Head of caudate nucleus (tissue), 42 donors: ENCODE measurements around the gene KASH5.
"Not testable (repeated sequence)": the region's sequence is repeated elsewhere in the genome, so short reads cannot be mapped to it uniquely, and the experiment has no call there.

ENCODE experiments used
- DNase-seq, 42 donors: peaks; one replicate each; pipeline versions ENCODE4 v3.0.0 to v3.0.0-alpha.2; 2020 to 2021; ENCODE audit warnings: mixed read lengths in 7 of 42
- intact Hi-C: fragments of 100-400 bp; cut with DNase I; formaldehyde crosslinking; loops from one replicate; pipeline ENCODE4 v1.15.0; 2022

KASH5 gene

DNA sequence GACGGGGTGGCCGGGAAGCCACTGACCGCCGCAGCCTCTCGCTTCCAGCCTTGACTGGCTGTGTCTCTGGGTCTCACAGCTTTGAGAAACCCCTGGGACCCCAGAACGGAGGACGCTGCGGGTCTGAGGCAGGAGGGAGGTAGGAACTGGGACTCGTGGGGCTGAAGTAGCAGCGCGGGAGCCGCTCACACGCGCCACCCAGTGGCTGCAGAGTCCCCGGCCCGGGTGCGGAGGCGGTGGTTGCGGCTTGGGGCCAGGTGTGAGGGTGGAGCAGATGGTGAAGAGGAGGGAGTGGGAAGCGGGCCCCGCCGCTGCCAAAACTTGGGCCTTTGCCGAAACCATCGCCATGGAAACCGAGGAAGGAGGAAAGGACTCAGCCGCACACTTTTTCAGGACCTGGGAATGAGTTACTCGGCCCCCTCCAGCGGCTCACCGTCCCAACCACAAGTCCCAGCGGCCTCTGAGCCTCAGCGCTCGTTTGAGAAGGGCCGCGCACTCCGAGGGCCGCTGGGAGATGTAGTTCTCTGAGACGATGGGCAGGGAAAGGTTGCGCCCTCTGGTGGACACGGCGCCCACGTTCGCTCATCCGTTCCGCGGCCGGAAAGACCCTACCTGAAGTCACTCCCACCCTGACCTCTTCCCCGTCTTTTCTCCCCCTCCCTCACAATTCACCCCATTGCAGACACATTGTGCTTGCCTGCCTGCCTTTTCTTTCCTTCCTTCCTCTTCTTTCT lies 55.5 kb downstream of the KASH5 start:
- intact Hi-C loops = loop anchor here (5.0 to 10.0 kb wide), 2 partner anchors 51 to 219 kb away; no protein-coding TSS in a partner anchor
- peak; percentile 90 to 98 (median 95) for DNase-seq

- intact Hi-C loops = loop anchor here (5.0 to 10.0 kb wide), 2 partner anchors 52 to 219 kb away; no protein-coding TSS in a partner anchor
Measured at GRCh38 chr19:49444100-49444700, 56.2 kb downstream of the KASH5 start.

DNA sequence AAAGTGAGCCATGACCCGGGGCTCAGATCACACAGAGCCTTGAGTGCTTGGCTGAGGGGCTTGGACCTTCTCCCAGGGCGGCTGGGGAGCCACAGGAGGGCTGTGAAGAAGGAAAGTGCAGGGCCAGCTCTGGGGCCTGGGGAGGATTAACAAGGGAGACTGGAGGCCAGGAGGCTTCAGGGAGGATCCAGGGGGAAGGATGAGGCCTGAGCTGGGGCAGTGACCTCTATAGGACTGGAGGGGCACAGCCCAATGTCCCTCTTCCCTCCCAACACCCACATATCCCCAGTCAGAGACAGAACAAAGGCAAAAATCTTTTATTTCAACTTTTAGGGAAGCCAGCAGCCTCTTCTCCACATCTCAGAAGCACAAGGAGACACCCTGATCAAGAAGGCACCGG lies 57.9 kb downstream of the KASH5 start:
- intact Hi-C loops = loop anchor here (10.0 kb wide), 1 partner anchor 221 kb away; no protein-coding TSS in a partner anchor
- DNase-seq = no peak

More at GRCh38 chr19:49444100-49444700, 56.2 kb downstream of the KASH5 start:
- DNase-seq = not testable (repeated sequence)

- intact Hi-C loops = loop anchor here (10.0 kb wide), 1 partner anchor 223 kb away; no protein-coding TSS in a partner anchor
Measured at GRCh38 chr19:49447485-49448431, 59.7 kb downstream of the KASH5 start.

DNA sequence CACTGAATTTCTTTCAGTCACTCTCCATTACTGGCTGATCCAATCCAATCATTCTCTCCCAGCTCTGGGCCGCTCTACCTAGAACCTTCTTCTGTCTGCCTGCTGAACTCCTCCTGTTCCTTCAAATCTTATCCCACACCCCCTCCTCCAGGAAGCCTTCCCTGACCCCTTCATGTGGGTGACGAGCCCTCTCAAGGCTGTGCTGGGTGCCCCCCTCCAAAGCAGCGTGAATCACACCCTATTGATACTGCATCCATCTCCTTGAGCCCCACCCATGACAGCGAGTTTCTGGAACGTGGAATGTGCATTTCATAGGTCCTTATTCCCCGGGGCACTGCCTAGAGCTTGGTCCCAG lies 60.4 kb downstream of the KASH5 start:
- no peak for DNase-seq
- intact Hi-C loops = loop anchor here (10.0 kb wide), 1 partner anchor 224 kb away; no protein-coding TSS in a partner anchor

More at GRCh38 chr19:49447485-49448431, 59.7 kb downstream of the KASH5 start:
- DNase-seq = peak in 1 of 42 donors; percentile 9

- DNase-seq = no peak
- intact Hi-C loops = no loop called here
Measured at GRCh38 chr19:49450405-49450804, 62.4 kb downstream of the KASH5 start.

GRCh38 chr19:49451430-49452181 lies 63.6 kb downstream of the KASH5 start, which contains the start of gene PIH1D1:
Gene PIH1D1, minus strand, starts transcription at chr19:49451814. Its CDS starts 240 bp downstream, at chr19:49451574.
- intact Hi-C loops = no loop called here
- peak; percentile 86 to 99 (median 97) for DNase-seq

- DNase-seq = peak; percentile 98 to 100 (median 99)
- intact Hi-C loops = no loop called here
Measured at GRCh38 chr19:49453013-49453756, 65.1 kb downstream of the KASH5 start, which contains the start of gene ALDH16A1. Gene ALDH16A1, plus strand, starts transcription at chr19:49453225. Its CDS starts 107 bp downstream, at chr19:49453332.

- DNase-seq = no peak
- intact Hi-C loops = no loop called here
Measured at GRCh38 chr19:49453757-49454240, 65.8 kb downstream of the KASH5 start.

DNA sequence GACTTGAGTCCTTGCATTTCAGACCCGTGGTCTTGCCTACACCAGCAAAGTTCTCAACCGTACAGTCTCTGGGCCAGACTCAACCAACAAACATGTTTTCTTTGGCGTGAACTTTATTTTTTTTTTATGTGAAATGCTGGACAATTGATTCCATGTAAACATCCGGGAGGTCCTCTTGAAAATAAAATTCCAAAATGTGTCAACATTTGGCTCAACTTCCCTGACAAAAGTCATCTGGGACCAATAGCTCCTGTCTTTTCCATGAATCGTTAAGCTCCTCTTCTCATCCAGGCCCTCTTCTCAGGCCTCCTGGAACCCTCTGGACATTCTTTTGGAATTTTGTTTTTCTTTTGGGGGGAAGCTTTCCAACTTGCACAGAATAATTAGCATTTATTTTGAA lies 67.7 kb downstream of the KASH5 start:
- DNase-seq = no peak
- intact Hi-C loops = no loop called here

- intact Hi-C loops = no loop called here
- no peak for DNase-seq
Measured at GRCh38 chr19:49456326-49456725, 68.3 kb downstream of the KASH5 start.

- intact Hi-C loops = no loop called here
- DNase-seq = no peak
Measured at GRCh38 chr19:49458567-49458903, 70.5 kb downstream of the KASH5 start.

DNA sequence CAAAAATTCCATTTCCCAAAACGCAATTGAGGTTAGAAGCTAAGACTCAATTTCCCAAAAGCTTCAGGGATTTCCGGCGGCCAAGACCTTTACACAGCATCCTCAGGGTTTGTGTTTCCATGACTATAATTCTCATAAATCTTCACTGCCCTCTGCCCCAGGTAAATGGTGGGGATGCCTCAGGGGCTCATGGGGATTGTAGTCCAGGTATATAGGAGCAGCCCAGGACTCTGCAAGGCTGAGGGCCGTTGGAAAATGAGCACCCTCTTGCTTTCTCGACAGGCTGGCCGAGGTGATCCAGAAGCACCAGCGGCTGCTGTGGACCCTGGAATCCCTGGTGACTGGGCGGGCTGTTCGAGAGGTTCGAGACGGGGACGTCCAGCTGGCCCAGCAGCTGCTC lies 71.3 kb downstream of the KASH5 start:
- DNase-seq = no peak
- intact Hi-C loops = no loop called here

DNA sequence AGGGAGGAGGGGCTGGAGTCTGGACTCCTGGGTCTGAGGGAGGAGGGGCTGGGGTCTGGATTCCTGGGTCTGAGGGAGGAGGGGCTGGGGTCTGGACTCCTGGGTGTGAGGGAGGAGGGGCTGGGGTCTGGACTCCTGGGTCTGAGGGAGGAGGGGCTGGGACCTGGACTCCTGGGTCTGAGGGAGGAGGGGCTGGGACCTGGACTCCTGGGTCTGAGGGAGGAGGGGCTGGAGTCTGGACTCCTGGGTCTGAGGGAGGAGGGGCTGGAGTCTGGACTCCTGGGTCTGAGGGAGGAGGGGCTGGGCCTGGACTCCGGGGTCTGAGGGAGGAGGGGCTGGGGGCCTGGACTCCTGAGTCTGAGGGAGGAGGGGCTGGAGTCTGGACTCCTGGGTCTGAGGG lies 73.1 kb downstream of the KASH5 start:
- DNase-seq, intact Hi-C loops: not testable (repeated sequence)

DNA sequence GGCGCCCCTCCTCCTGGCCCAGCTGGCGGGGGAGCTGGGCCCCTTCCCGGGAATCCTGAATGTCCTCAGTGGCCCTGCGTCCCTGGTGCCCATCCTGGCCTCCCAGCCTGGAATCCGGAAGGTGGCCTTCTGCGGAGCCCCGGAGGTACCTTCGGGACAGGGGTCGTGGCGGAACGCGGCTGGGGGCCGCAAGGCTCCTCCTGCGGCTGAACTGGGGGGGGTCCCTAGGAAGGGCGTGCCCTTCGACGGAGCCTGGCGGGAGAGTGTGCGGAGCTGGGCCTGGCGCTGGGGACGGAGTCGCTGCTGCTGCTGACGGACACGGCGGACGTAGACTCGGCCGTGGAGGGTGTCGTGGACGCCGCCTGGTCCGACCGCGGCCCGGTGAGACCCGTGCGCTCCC lies 73.6 kb downstream of the KASH5 start:
- intact Hi-C loops = no loop called here
- no peak for DNase-seq

DNA sequence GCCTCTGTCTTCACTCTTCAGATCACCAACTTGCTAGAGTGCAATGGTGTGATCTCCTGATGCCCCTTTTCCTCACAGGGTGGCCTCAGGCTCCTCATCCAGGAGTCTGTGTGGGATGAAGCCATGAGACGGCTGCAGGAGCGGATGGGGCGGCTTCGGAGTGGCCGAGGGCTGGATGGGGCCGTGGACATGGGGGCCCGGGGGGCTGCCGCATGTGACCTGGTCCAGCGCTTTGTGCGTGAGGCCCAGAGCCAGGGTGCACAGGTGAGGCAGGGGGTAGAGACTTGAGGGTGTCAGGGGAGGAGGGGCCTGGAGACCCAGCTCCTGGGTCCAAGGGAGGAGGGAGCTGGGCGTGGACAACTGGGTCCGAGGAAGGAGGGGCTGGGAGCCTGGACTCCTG lies 74.4 kb downstream of the KASH5 start:
- no peak for DNase-seq
- intact Hi-C loops = no loop called here

DNA sequence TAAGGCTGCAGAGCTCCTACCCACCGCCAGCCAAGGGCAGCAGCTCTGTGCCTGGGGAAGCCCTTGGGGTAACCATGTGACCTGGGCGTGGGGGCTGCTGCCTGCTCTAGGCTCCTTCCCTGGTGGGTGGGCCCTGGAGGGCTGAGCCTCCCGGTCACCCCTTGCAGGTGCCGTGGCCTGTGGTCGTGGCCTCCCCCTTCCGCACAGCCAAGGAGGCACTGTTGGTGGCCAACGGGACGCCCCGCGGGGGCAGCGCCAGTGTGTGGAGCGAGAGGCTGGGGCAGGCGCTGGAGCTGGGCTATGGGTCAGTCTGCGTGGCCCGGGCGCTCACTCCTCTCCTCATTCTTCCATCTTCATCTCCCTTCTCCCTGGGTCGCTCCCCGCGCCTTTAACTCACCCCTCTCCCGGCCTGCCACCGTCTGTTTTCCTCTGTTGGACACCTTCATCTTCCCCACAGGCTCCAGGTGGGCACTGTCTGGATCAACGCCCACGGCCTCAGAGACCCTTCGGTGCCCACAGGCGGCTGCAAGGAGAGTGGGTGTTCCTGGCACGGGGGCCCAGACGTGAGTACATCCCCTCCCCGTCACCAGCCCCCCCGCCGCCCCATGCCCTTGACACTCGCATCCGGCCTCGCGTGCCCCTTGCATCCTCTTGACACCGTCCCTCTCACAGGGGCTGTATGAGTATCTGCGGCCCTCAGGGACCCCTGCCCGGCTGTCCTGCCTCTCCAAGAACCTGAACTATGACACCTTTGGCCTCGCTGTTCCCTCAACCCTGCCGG lies 76.1 kb downstream of the KASH5 start:
- intact Hi-C loops = no loop called here
- no peak for DNase-seq
